Measurements from ENCODE around the gene CCDC185. TPM values are rescaled to one million over a fixed set of nuclear protein-coding genes. Genes with fewer than 3 reads are reported as not detected.

Gene CCDC185
- total RNA-seq, 1 experiment from 2014 or later, result 0.17 TPM

- DNase-seq, result no peak
- no peaks in the 10 kb centered on the region for H3K9me3 Mint-ChIP-seq (ENCODE audit: low read depth, unreplicated experiment)
- intact Hi-C loops (cut with micrococcal nuclease; ENCODE audit: unreplicated experiment), result no loop called here
- H3K27me3 Mint-ChIP-seq (ENCODE audit: unreplicated experiment), result peaks cover 44% of the 10 kb centered on the region
- H3K27ac Mint-ChIP-seq (ENCODE audit: unreplicated experiment), result no peak overlapping the region
- no TSS peak for BruUV-seq (replicated peaks)
- no peaks in the 10 kb centered on the region for H3K36me3 Mint-ChIP-seq (ENCODE audit: insufficient read depth, unreplicated experiment)
- TF ChIP-seq, protein P1, sequence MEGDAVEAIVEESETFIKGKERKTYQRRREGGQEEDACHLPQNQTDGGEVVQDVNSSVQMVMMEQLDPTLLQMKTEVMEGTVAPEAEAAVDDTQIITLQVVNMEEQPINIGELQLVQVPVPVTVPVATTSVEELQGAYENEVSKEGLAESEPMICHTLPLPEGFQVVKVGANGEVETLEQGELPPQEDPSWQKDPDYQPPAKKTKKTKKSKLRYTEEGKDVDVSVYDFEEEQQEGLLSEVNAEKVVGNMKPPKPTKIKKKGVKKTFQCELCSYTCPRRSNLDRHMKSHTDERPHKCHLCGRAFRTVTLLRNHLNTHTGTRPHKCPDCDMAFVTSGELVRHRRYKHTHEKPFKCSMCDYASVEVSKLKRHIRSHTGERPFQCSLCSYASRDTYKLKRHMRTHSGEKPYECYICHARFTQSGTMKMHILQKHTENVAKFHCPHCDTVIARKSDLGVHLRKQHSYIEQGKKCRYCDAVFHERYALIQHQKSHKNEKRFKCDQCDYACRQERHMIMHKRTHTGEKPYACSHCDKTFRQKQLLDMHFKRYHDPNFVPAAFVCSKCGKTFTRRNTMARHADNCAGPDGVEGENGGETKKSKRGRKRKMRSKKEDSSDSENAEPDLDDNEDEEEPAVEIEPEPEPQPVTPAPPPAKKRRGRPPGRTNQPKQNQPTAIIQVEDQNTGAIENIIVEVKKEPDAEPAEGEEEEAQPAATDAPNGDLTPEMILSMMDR (IDR thresholded peaks at IDR 0.05; ENCODE audit: unreplicated experiment), result no peak
- CTCF ChIA-PET, result no interaction called here
- H3K4me1 Mint-ChIP-seq (ENCODE audit: low read depth, unreplicated experiment), result no peaks in the 10 kb centered on the region
- no peak overlapping the region for H3K4me3 Mint-ChIP-seq (ENCODE audit: low read depth, unreplicated experiment)
Measured at GRCh38 chr1:223350361-223350908, 42.8 kb upstream of the CCDC185 start.

GRCh38 chr1:223352944-223353343, 40.3 kb upstream of the CCDC185 start:
- H3K27me3 Mint-ChIP-seq (ENCODE audit: unreplicated experiment), result peaks cover 58% of the 10 kb centered on the region
- CTCF ChIA-PET, result interaction anchor here (0.6 to 1.2 kb wide), 2 partner anchors 11 to 215 kb away, joined by 3 read pairs; partner anchors contain the start of gene SUSD4
- H3K9me3 Mint-ChIP-seq (ENCODE audit: low read depth, unreplicated experiment), result no peaks in the 10 kb centered on the region
- no TSS peak for BruUV-seq (replicated peaks)
- intact Hi-C loops (cut with micrococcal nuclease; ENCODE audit: unreplicated experiment), result no loop called here
- H3K4me3 Mint-ChIP-seq (ENCODE audit: low read depth, unreplicated experiment), result no peak overlapping the region
- no peak overlapping the region for H3K27ac Mint-ChIP-seq (ENCODE audit: unreplicated experiment)
- TF ChIP-seq, protein P1 (IDR thresholded peaks at IDR 0.05; ENCODE audit: unreplicated experiment), result no peak
- no peaks in the 10 kb centered on the region for H3K4me1 Mint-ChIP-seq (ENCODE audit: low read depth, unreplicated experiment)
- H3K36me3 Mint-ChIP-seq (ENCODE audit: insufficient read depth, unreplicated experiment), result no peaks in the 10 kb centered on the region
- no peak for DNase-seq

- intact Hi-C loops (cut with micrococcal nuclease; ENCODE audit: unreplicated experiment), result no loop called here
- Mint-ChIP-seq H3K4me1 (ENCODE audit: low read depth, unreplicated experiment) (no peaks in the 10 kb centered on the region), H3K9me3 (ENCODE audit: low read depth, unreplicated experiment) (no peaks in the 10 kb centered on the region), H3K27me3 (ENCODE audit: unreplicated experiment) (peaks cover 62% of the 10 kb centered on the region), H3K4me3 (ENCODE audit: low read depth, unreplicated experiment) (no peak overlapping the region), H3K27ac (ENCODE audit: unreplicated experiment) (no peak overlapping the region), H3K36me3 (ENCODE audit: insufficient read depth, unreplicated experiment) (no peaks in the 10 kb centered on the region)
- TF ChIP-seq, protein P1 (IDR thresholded peaks at IDR 0.05; ENCODE audit: unreplicated experiment), result no peak
- CTCF ChIA-PET, result interaction anchor here (1.2 kb wide), 1 partner anchor 10 kb away, joined by 3 read pairs; the partner anchor contains the start of gene SUSD4
- no TSS peak for BruUV-seq (replicated peaks)
- DNase-seq, result no peak
Measured at GRCh38 chr1:223353939-223354338, 39.3 kb upstream of the CCDC185 start.

DNA sequence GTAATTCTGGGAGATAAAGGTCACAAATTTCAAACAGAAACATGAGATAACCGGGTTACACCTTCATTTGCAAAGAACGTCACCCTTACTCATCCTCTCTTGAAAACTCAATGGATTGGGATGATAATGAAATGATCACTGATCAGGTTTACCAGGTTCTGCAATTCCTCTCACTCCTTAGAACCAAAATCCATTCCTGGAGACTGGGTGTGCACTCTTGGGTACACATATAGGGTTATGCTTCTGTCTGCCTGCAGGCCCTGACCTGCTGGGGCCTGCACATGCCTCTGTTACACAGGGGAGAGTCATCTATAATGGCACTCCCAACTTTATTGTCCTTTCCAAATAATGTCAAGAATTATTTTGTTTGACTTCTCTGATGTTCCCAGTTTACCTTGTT, 37.5 kb upstream of the CCDC185 start:
- TF ChIP-seq, protein P1 (IDR thresholded peaks at IDR 0.05; ENCODE audit: unreplicated experiment), result no peak
- CTCF ChIA-PET, result interaction anchor here (0.7 kb wide), 1 partner anchor 66 kb away, joined by 3 read pairs; no protein-coding TSS in a partner anchor
- H3K27me3 Mint-ChIP-seq (ENCODE audit: unreplicated experiment), result peaks cover 80% of the 10 kb centered on the region

More for the DNA sequence above, 37.5 kb upstream of the CCDC185 start:
- BruUV-seq (replicated peaks), result no TSS peak
- H3K27ac Mint-ChIP-seq (ENCODE audit: unreplicated experiment), result no peak overlapping the region
- H3K4me1 Mint-ChIP-seq (ENCODE audit: low read depth, unreplicated experiment), result no peaks in the 10 kb centered on the region
- no peaks in the 10 kb centered on the region for H3K36me3 Mint-ChIP-seq (ENCODE audit: insufficient read depth, unreplicated experiment)
- no peak overlapping the region for H3K4me3 Mint-ChIP-seq (ENCODE audit: low read depth, unreplicated experiment)
- no peak for DNase-seq
- intact Hi-C loops (cut with micrococcal nuclease; ENCODE audit: unreplicated experiment), result no loop called here
- H3K9me3 Mint-ChIP-seq (ENCODE audit: low read depth, unreplicated experiment), result no peaks in the 10 kb centered on the region
